K562 (cell line): ENCODE data around the gene EFHC2. TPM values are rescaled to one million over a fixed set of nuclear protein-coding genes. Genes with fewer than 3 reads are reported as not detected.

Experiments used
- CCAR2 ChIP-seq: fragments of 200-400 bp; formaldehyde crosslinking; IDR thresholded peaks from 2 replicates; pipeline ENCODE4 v1.6.1; 2017; ENCODE audit warnings: mild to moderate bottlenecking, low read depth, low read length
- EHMT2 ChIP-seq: fragments of 450-650 bp; IDR thresholded peaks from 2 replicates; pipeline ENCODE4 v1.6.1; 2018; ENCODE audit warnings: antibody characterized with exemption
- FOXJ3 ChIP-seq: sonication (generic); formaldehyde crosslinking; IDR thresholded peaks from 2 replicates; pipeline ENCODE4 v1.4.0; 2020; ENCODE audit warnings: mild to moderate bottlenecking, missing genetic modification reagents
- KDM1A ChIP-seq, 2 experiments: fragments of 450-650 bp; IDR thresholded peaks; 2 replicates each; pipeline ENCODE4 v1.6.1; 2016; ENCODE audit warnings: mild to moderate bottlenecking in 2 of 2
- MGA ChIP-seq: fragments of 450-650 bp; IDR thresholded peaks from 2 replicates; pipeline ENCODE4 v1.6.1; 2016; ENCODE audit warnings: mild to moderate bottlenecking, moderate library complexity
- TFAM ChIP-seq: fragments of 250-450 bp; sonication (Bioruptor Pico); conservative IDR thresholded peaks from 2 replicates; pipeline ENCODE4 v1.5.0; 2021; ENCODE audit warnings: mild to moderate bottlenecking, moderate library complexity
- VEZF1 ChIP-seq: fragments of 200-800 bp; sonication (Bioruptor generic); IDR thresholded peaks from 2 replicates; pipeline ENCODE4 v1.6.1; 2017; ENCODE audit warnings: missing genetic modification characterization, missing compliant biosample characterization
- XRCC3 ChIP-seq: fragments of 450-650 bp; IDR thresholded peaks from 2 replicates; pipeline ENCODE4 v1.6.1; 2017; ENCODE audit warnings: mild to moderate bottlenecking, moderate library complexity
- ZBTB7A ChIP-seq: IDR thresholded peaks from 2 replicates; pipeline ENCODE4 v1.6.1; 2011; ENCODE audit warnings: low read depth, mild to moderate bottlenecking, low read length, moderate library complexity, borderline replicate concordance; ENCODE audit not compliant: control insufficient read depth
- polyA plus RNA-seq, 8 experiments: library from polyadenylated mRNA; depleted of rRNA in 4 of 8; stranded (reverse) in 5 of 8; unstranded in 3 of 8; fragments of >200 nt; fragmentation: Nextera tagmentation in 2 of 8; fragmentation: Illumina TruSeq in 1 of 8; extraction: Ambion mirVana in 2 of 8; extraction: Trizol in 1 of 8; gene quantifications; 2 replicates each; pipeline versions ENCODE4 v1.2.1 to v1.2.3, GENCODE V29; 2011 to 2014; ENCODE audit warnings: inconsistent platforms in 1 of 8, missing spikeins in 1 of 8
- total RNA-seq, 7 experiments: library from RNA; depleted of rRNA in 6 of 7; stranded (reverse); fragments of >200 nt in 6 of 7; fragmentation: Illumina TruSeq in 2 of 7; extraction: Trizol in 2 of 7; gene quantifications; 2 replicates each; pipeline versions ENCODE4 v1.2.1 to v1.2.3, GENCODE V29; 2011 to 2021; ENCODE audit warnings: low replicate concordance in 1 of 7
- TF ChIP-seq, protein P1 (sequence below), 2 experiments: fragments of 450-650 bp; IDR thresholded peaks; 2 replicates each; pipeline ENCODE4 v1.6.1; 2018; ENCODE audit warnings: mild to moderate bottlenecking in 2 of 2, low read depth in 1 of 2; ENCODE audit not compliant: partially characterized antibody in 2 of 2

The EFHC2 gene
- total and polyA plus RNA-seq, 9 of the 15 experiments (the other 6 are each of a cell fraction or from before 2014, with no cell fraction given): 1.3 to 8.1 (median 3.0) TPM

GRCh38 chrX:44343412-44344141 is at the start of gene EFHC2 (continued):
- no peak for TF ChIP-seq MGA
- TF ChIP-seq, protein P1, sequence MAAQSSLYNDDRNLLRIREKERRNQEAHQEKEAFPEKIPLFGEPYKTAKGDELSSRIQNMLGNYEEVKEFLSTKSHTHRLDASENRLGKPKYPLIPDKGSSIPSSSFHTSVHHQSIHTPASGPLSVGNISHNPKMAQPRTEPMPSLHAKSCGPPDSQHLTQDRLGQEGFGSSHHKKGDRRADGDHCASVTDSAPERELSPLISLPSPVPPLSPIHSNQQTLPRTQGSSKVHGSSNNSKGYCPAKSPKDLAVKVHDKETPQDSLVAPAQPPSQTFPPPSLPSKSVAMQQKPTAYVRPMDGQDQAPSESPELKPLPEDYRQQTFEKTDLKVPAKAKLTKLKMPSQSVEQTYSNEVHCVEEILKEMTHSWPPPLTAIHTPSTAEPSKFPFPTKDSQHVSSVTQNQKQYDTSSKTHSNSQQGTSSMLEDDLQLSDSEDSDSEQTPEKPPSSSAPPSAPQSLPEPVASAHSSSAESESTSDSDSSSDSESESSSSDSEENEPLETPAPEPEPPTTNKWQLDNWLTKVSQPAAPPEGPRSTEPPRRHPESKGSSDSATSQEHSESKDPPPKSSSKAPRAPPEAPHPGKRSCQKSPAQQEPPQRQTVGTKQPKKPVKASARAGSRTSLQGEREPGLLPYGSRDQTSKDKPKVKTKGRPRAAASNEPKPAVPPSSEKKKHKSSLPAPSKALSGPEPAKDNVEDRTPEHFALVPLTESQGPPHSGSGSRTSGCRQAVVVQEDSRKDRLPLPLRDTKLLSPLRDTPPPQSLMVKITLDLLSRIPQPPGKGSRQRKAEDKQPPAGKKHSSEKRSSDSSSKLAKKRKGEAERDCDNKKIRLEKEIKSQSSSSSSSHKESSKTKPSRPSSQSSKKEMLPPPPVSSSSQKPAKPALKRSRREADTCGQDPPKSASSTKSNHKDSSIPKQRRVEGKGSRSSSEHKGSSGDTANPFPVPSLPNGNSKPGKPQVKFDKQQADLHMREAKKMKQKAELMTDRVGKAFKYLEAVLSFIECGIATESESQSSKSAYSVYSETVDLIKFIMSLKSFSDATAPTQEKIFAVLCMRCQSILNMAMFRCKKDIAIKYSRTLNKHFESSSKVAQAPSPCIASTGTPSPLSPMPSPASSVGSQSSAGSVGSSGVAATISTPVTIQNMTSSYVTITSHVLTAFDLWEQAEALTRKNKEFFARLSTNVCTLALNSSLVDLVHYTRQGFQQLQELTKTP (IDR thresholded peaks at IDR 0.05; ENCODE audit: low read depth in 1 of 2, partially characterized antibody in 2 of 2): peak in 1 of 2 experiments; percentile 17
- TF ChIP-seq EHMT2: no peak
- TF ChIP-seq FOXJ3 (CRISPR knock-in tag): 0 out of 2 replicates have a peak, but pooled peaks have one; percentile 61
- peak; percentile 36; the same call in 1 of the 2 replicates for TF ChIP-seq ZBTB7A
- peak in 1 of 2 experiments; percentile 61; a peak in 2 of 4 replicates for TF ChIP-seq KDM1A (IDR thresholded peaks at IDR 0.05)
- no peak for TF ChIP-seq CCAR2
- TF ChIP-seq XRCC3: no peak
- no peak for TF ChIP-seq TFAM (CRISPR knock-in tag)
- TF ChIP-seq VEZF1: peak; percentile 90
